Bronchus fibroblast of lung (primary cell): ENCODE data around the gene PRAMEF11. TPM values are rescaled to one million over a fixed set of nuclear protein-coding genes. Genes with fewer than 3 reads are reported as not detected.

ENCODE experiments used
- total RNA-seq: library from RNA; depleted of rRNA; stranded (reverse); fragments of >200 nt; gene quantifications from 2 replicates; pipeline ENCODE4 v1.2.3, GENCODE V29; 2015

The PRAMEF11 gene
- total RNA-seq = not detected in 2 replicates

GRCh38 chr1:12831310-12831709, at the start of gene PRAMEF11:
Gene PRAMEF11 (minus strand): TSS chr1:12831410. CDS start chr1:12828789, 2,621 bp downstream.

GRCh38 chr1:12856786-12857185, 25.6 kb upstream of the PRAMEF11 start, which contains the start of gene PRAMEF2:
Gene PRAMEF2 (plus strand): TSS chr1:12857086. CDS start chr1:12859010, 1,924 bp downstream.

GRCh38 chr1:12848620-12849019, 17.4 kb upstream of the PRAMEF11 start, which contains the start of gene HNRNPCL1:
Gene HNRNPCL1 (minus strand): TSS chr1:12848720. CDS start chr1:12848289, 431 bp downstream.

GRCh38 chr1:12791097-12791496, 40.1 kb downstream of the PRAMEF11 start, which contains the start of gene PRAMEF1:
Gene PRAMEF1 (plus strand): TSS chr1:12791397. CDS start chr1:12793228, 1,831 bp downstream.

Other genes starting within 250 kb of the PRAMEF11 start
- 17.1 and 21.6 TPM in 2 replicates for gene DHRS3, start 213.2 kb downstream of the PRAMEF11 start, total RNA-seq
- gene AADACL4, start 187.3 kb downstream of the PRAMEF11 start, total RNA-seq = not detected in 2 replicates
- gene AADACL3, start 115.3 kb downstream of the PRAMEF11 start, total RNA-seq = not detected in 2 replicates
- not detected in 2 replicates for gene CFAP107, start 85.2 kb downstream of the PRAMEF11 start, total RNA-seq
- gene PRAMEF12, start 57.7 kb downstream of the PRAMEF11 start, total RNA-seq = not detected in 2 replicates
- not detected in 2 replicates for gene PRAMEF1, start 40.0 kb downstream of the PRAMEF11 start, total RNA-seq
- not detected in 2 replicates for gene HNRNPCL1, start 17.3 kb upstream of the PRAMEF11 start, total RNA-seq
- gene PRAMEF2, start 25.7 kb upstream of the PRAMEF11 start, total RNA-seq = not detected in 2 replicates
- gene PRAMEF4, start 54.8 kb upstream of the PRAMEF11 start, total RNA-seq = not detected in 2 replicates
- gene PRAMEF10, start 66.9 kb upstream of the PRAMEF11 start, total RNA-seq = not detected in 2 replicates
- not detected in 2 replicates for gene PRAMEF7, start 85.2 kb upstream of the PRAMEF11 start, total RNA-seq
- gene PRAMEF6, start 116.2 kb upstream of the PRAMEF11 start, total RNA-seq = not detected in 2 replicates
- gene PRAMEF27, start 225.2 kb upstream of the PRAMEF11 start, total RNA-seq = not detected in 2 replicates
- not detected in 2 replicates for gene HNRNPCL3, start 229.4 kb upstream of the PRAMEF11 start, total RNA-seq
- gene PRAMEF25, start 239.4 kb upstream of the PRAMEF11 start, total RNA-seq = not detected in 2 replicates